PC-3 (cell line): ENCODE measurements around the gene TCN1. TPM values are rescaled to one million over a fixed set of nuclear protein-coding genes. Genes with fewer than 3 reads are reported as not detected.

Experiments
- ATAC-seq: fragments of 200-7000 bp; cut with Tn5 transposase; 2 replicates; pipeline ENCODE4 v1.9.1; 2020; ENCODE audit warnings: mild to moderate bottlenecking, moderate library complexity
- BruUV-seq: library from RNA; stranded (reverse); fragments of 400-500 nt; replicated peaks from 2 replicates; lab custom pipeline; 2021; lab: Mats Ljungman, UMichigan
- CTCF ChIA-PET: fragments of 300-600 bp; sonication (Branson Sonifier 250); formaldehyde crosslinking; loops from one replicate; lab custom pipeline; 2022; ENCODE audit warnings: antibody characterized with exemption; lab: Charles Lee
- POLR2A ChIA-PET: fragments of 300-600 bp; sonication (Branson Sonifier 250); formaldehyde crosslinking; loops from one replicate; lab custom pipeline; 2022; ENCODE audit warnings: antibody characterized with exemption; ENCODE audit not compliant: unreplicated experiment; lab: Charles Lee
- DNase-seq: peaks from one replicate; pipeline ENCODE4 v3.0.0-alpha.2; 2015
- H2AFZ ChIP-seq: fragments of 300-600 bp; sonication (generic); 2 replicates; pipeline ENCODE4 v1.6.0; 2016; ENCODE audit warnings: antibody characterized with exemption, low read length
- H3F3A ChIP-seq: fragments of 300-600 bp; sonication (generic); one replicate; pipeline ENCODE4 v1.6.0; 2017; ENCODE audit warnings: antibody characterized with exemption, low read length, control low read depth, mild to moderate bottlenecking; ENCODE audit not compliant: unreplicated experiment
- H3K27ac ChIP-seq: fragments of 300-600 bp; sonication (generic); 2 replicates; pipeline ENCODE4 v1.5.1; 2016; ENCODE audit warnings: mild to moderate bottlenecking, low read length
- H3K27me3 ChIP-seq: fragments of 300-600 bp; sonication (generic); 2 replicates; pipeline ENCODE4 v1.6.1; 2016; ENCODE audit warnings: low read length, mixed read lengths
- H3K36me3 ChIP-seq: fragments of 300-600 bp; sonication (generic); 2 replicates; pipeline ENCODE4 v1.6.1; 2016; ENCODE audit warnings: low read depth, mixed run types, low read length, mixed read lengths
- H3K4me1 ChIP-seq: fragments of 300-600 bp; sonication (generic); 2 replicates; pipeline ENCODE4 v1.5.1; 2016; ENCODE audit warnings: low read length; ENCODE audit not compliant: insufficient read depth
- H3K4me2 ChIP-seq: fragments of 300-600 bp; sonication (generic); 2 replicates; pipeline ENCODE4 v1.6.0; 2016; ENCODE audit warnings: low read length
- H3K4me3 ChIP-seq: fragments of 300-600 bp; sonication (generic); 2 replicates; pipeline ENCODE4 v1.5.1; 2016; ENCODE audit warnings: mild to moderate bottlenecking, low read length, mixed read lengths
- H3K79me2 ChIP-seq: fragments of 300-600 bp; sonication (generic); 2 replicates; pipeline ENCODE4 v1.6.1; 2017; ENCODE audit warnings: low read length, mixed read lengths
- H3K9ac ChIP-seq: fragments of 300-600 bp; sonication (generic); 2 replicates; pipeline ENCODE4 v1.6.0; 2016; ENCODE audit warnings: mild to moderate bottlenecking, low read length
- H3K9me2 ChIP-seq: fragments of 300-600 bp; sonication (generic); replicated peaks from 2 replicates; pipeline ENCODE4 v1.6.1; 2016; ENCODE audit warnings: mixed run types, low read length, mixed read lengths
- H3K9me3 ChIP-seq: fragments of 300-600 bp; sonication (generic); 2 replicates; pipeline ENCODE4 v1.6.1; 2016; ENCODE audit warnings: low read length, mixed read lengths
- H4K20me1 ChIP-seq: fragments of 300-600 bp; sonication (generic); 2 replicates; pipeline ENCODE4 v1.6.1; 2016; ENCODE audit warnings: low read length, mixed read lengths
- CTCF ChIP-seq: fragments of 300-600 bp; sonication (generic); conservative IDR thresholded peaks from 2 replicates; pipeline ENCODE4 v1.5.1; 2017; ENCODE audit warnings: antibody characterized with exemption, low read depth, mild to moderate bottlenecking, low read length
- EZH2 ChIP-seq: fragments of 300-600 bp; sonication (generic); IDR thresholded peaks from one replicate; pipeline ENCODE4 v1.6.1; 2017; ENCODE audit warnings: antibody characterized with exemption, mild to moderate bottlenecking, low read length; ENCODE audit not compliant: unreplicated experiment
- EZH2phosphoT487 ChIP-seq: fragments of 300-600 bp; sonication (generic); IDR thresholded peaks from 2 replicates; pipeline ENCODE4 v1.6.1; 2018; ENCODE audit warnings: mild to moderate bottlenecking, antibody characterized with exemption, low read length, borderline replicate concordance
- intact Hi-C: fragments of 100-400 bp; cut with micrococcal nuclease; formaldehyde crosslinking; loops from 2 replicates; pipeline ENCODE4 v1.9.0; 2023
- total RNA-seq: library from RNA; depleted of rRNA; stranded (reverse); fragments of >200 nt; gene quantifications from 2 replicates; pipeline ENCODE4 v1.2.3, GENCODE V29; 2014

The TCN1 gene
- total RNA-seq, 1 experiment from 2014 or later, result 14.8 TPM

GRCh38 chr11:59883597-59883996 lies 17.3 kb upstream of the TCN1 start:
- ChIA-PET CTCF (interaction anchor here (0.6 kb wide), 1 partner anchor 11 kb away, joined by 3 read pairs; no protein-coding TSS in a partner anchor), POLR2A (no interaction called here)
- H3K9ac ChIP-seq, result no peak overlapping the region
- no peaks in the 10 kb centered on the region for H3K9me3 ChIP-seq
- intact Hi-C loops, result no loop called here
- H3K27me3 ChIP-seq, result no peaks in the 10 kb centered on the region
- H3K4me2 ChIP-seq, result no peak overlapping the region
- no peak overlapping the region for H3K4me3 ChIP-seq
- DNase-seq (no peak), ATAC-seq (no peak)
- H3K9me2 ChIP-seq, result no peaks in the 10 kb centered on the region
- TF ChIP-seq EZH2phosphoT487 (no peak), EZH2 (no peak), CTCF (no peak)
- no peaks in the 10 kb centered on the region for H4K20me1 ChIP-seq
- no peak overlapping the region for H3K27ac ChIP-seq
- no peaks in the 10 kb centered on the region for H3K79me2 ChIP-seq
- no peak overlapping the region for H2AFZ ChIP-seq
- H3F3A ChIP-seq, result no peaks in the 10 kb centered on the region
- no peaks in the 10 kb centered on the region for H3K4me1 ChIP-seq
- no TSS peak for BruUV-seq
- H3K36me3 ChIP-seq, result no peaks in the 10 kb centered on the region

DNA sequence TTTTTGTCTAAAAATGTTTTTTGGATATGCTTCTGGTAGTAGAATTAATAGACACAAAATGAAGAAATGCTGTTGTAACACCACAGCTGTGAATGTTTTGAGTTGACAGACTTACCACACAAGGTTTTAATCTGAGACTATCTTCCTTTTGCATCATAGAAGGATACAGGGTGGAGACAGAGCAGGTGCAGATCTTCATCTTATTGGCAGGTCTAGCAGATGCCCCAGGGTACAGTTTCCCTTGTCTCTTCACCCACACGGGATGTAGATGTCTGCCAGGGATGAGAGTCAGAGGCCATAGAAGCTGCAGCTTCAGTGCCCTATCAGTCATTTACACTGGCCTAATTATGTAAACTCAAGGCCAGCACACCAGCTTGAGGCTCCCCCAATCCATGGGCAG lies 13.3 kb upstream of the TCN1 start:
- TF ChIP-seq EZH2phosphoT487, result no peak
- TF ChIP-seq CTCF, result no peak
- TF ChIP-seq EZH2, result no peak
- no peaks in the 10 kb centered on the region for H3K4me1 ChIP-seq
- H3K9me2 ChIP-seq, result no peaks in the 10 kb centered on the region
- POLR2A ChIA-PET, result no interaction called here
- no peak overlapping the region for H3K9ac ChIP-seq
- no peaks in the 10 kb centered on the region for H3K79me2 ChIP-seq
- H3K27me3 ChIP-seq, result no peaks in the 10 kb centered on the region
- CTCF ChIA-PET, result no interaction called here
- intact Hi-C loops, result no loop called here
- ATAC-seq (no peak), DNase-seq (no peak)
- H3K9me3 ChIP-seq, result no peaks in the 10 kb centered on the region
- H3K27ac ChIP-seq, result no peak overlapping the region
- BruUV-seq, result no TSS peak
- H3K36me3 ChIP-seq, result no peaks in the 10 kb centered on the region
- no peak overlapping the region for H3K4me3 ChIP-seq
- H2AFZ ChIP-seq, result no peak overlapping the region
- no peaks in the 10 kb centered on the region for H4K20me1 ChIP-seq
- no peak overlapping the region for H3K4me2 ChIP-seq
- no peaks in the 10 kb centered on the region for H3F3A ChIP-seq

- ATAC-seq, result no peak
- Histone ChIP-seq H3F3A (no peaks in the 10 kb centered on the region), H3K27ac (no peak within 1 kb of the TSS), H2AFZ (no peak within 1 kb of the TSS), H3K4me1 (no peaks in the 10 kb centered on the region), H4K20me1 (no peaks in the 10 kb centered on the region), H3K4me3 (no peak within 1 kb of the TSS), H3K9me3 (no peaks in the 10 kb centered on the region), H3K36me3 (no peaks in the 10 kb centered on the region), H3K79me2 (no peaks in the 10 kb centered on the region), H3K9me2 (no peaks in the 10 kb centered on the region), H3K9ac (no peak within 1 kb of the TSS), H3K4me2 (no peak within 1 kb of the TSS), H3K27me3 (no peaks in the 10 kb centered on the region)
- ChIA-PET POLR2A (no interaction called here), CTCF (no interaction called here)
- BruUV-seq, result no TSS peak
- TF ChIP-seq EZH2phosphoT487, result no peak
- TF ChIP-seq CTCF, result no peak
- no peak for TF ChIP-seq EZH2
- no peak for DNase-seq
- intact Hi-C loops, result no loop called here
These were observed 12.3 kb upstream of the TCN1 start, which contains the start of gene OOSP3 for GRCh38 chr11:59878575-59878974. Gene OOSP3 (plus strand): TSS chr11:59878782. CDS start chr11:59878809, 27 bp downstream.
